Kidney epithelial cell (primary cell): ENCODE results near the gene TMEM38B. TPM values are rescaled to one million over a fixed set of nuclear protein-coding genes. Genes with fewer than 3 reads are reported as not detected.

Experiments used
- DNase-seq: peaks from one replicate; pipeline ENCODE4 v3.0.0-alpha.2; 2010; ENCODE audit warnings: low read depth
- H3K27me3 ChIP-seq: 2 replicates; pipeline ENCODE4 v1.6.0; 2011; ENCODE audit warnings: low read length; ENCODE audit not compliant: control insufficient read depth, insufficient read depth
- H3K36me3 ChIP-seq: 2 replicates; pipeline ENCODE4 v1.5.1; 2011; ENCODE audit warnings: low read length; ENCODE audit not compliant: control insufficient read depth, insufficient read depth
- H3K4me3 ChIP-seq: 2 replicates; pipeline ENCODE4 v1.5.1; 2011; ENCODE audit warnings: low read depth, mild to moderate bottlenecking, control low read depth, low read length
- total RNA-seq: library from RNA; depleted of rRNA; stranded (reverse); fragments of >200 nt; gene quantifications from 2 replicates; pipeline ENCODE4 v1.2.3, GENCODE V29; 2015
- TF ChIP-seq, protein P1 (sequence below): IDR thresholded peaks from 2 replicates; pipeline ENCODE4 v1.5.1; 2011; ENCODE audit warnings: mild to moderate bottlenecking, moderate library complexity, low read length, control low read depth, inconsistent platforms; ENCODE audit not compliant: insufficient read depth, poor library complexity, severe bottlenecking

The TMEM38B gene
- total RNA-seq, 1 donor from 2014 or later: 12.0 TPM

DNA sequence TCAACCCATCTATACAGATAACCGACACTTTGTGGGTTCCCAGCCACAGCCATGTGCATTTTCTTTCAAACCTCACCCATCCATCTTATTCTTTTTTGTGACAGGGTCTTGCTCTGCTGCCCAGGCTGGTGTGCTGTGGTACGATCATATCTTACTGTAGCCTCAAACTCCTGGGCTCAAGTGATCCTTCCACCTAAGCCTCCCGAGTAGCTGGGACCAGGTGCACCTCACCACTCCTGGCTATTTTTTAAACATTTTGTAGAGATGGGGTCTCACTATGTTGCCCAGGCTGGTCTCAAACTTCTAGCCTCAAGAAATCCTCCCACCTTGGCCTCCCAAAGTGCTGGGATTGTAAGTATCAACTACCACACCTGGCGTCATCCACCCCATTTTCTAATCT is 7.4 kb upstream of the TMEM38B start:
- TF ChIP-seq, protein P1, sequence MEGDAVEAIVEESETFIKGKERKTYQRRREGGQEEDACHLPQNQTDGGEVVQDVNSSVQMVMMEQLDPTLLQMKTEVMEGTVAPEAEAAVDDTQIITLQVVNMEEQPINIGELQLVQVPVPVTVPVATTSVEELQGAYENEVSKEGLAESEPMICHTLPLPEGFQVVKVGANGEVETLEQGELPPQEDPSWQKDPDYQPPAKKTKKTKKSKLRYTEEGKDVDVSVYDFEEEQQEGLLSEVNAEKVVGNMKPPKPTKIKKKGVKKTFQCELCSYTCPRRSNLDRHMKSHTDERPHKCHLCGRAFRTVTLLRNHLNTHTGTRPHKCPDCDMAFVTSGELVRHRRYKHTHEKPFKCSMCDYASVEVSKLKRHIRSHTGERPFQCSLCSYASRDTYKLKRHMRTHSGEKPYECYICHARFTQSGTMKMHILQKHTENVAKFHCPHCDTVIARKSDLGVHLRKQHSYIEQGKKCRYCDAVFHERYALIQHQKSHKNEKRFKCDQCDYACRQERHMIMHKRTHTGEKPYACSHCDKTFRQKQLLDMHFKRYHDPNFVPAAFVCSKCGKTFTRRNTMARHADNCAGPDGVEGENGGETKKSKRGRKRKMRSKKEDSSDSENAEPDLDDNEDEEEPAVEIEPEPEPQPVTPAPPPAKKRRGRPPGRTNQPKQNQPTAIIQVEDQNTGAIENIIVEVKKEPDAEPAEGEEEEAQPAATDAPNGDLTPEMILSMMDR: no peak
- H3K27me3 ChIP-seq: peaks cover 2% of the 10 kb centered on the region
- H3K36me3 ChIP-seq: no peaks in the 10 kb centered on the region
- H3K4me3 ChIP-seq: no peak overlapping the region
- DNase-seq: no peak

DNA sequence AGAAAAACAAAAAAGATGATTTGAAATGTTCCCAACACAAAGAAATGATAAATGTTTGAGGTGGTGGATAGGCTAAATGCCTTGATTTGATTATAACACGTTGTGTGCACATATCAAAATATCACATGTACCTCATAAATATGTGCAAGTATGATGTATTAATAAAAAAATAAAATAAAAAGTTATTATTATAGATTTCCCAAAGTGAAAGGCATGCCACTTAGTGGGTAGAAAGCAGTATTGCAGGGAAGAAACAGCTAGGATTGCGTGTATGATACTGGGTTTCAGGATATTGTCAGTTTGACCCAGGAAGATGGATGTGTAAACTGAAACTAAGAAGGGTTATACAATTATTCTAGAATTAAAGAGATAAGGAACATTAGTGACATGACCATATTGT is 3.6 kb upstream of the TMEM38B start:
- peaks cover 2% of the 10 kb centered on the region for H3K27me3 ChIP-seq
- no peaks in the 10 kb centered on the region for H3K36me3 ChIP-seq
- H3K4me3 ChIP-seq: no peak overlapping the region
- TF ChIP-seq, protein P1: peak; percentile 45
- no peak for DNase-seq

DNA sequence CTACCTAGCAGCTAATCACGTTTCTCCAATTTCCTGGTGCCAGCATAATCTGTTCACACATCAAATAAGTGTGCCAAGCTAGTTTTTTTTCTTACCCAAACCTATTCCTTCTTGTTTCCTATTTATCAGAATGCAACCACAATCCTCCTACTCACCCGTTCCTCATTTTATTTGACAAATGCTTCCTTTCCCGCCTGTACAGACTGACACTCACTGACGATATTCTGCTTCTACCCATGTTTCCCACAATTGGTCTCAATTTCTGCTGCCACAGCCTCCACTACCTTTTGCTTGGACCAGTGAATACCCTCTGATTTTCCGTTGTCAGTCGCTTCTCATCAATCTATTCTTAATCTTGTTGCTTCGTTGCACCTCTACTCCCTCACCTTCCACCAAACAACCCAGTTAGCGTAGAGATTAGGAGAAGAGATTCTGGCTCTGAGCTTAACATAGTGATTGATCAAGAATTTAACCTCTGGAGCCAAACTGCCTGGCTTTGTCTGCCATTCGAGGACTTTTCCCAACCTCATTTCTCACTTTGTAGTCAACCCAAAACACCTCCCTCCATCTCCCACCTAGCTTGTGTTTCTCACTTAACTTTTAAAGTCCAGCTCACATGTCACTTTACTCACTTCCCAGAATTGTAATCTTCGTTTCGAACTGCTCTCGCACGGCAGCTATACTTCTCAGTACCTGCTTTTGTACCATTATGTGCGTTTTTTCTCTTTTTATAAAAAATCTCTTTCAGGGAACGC is 729 bp upstream of the TMEM38B start:
- H3K36me3 ChIP-seq: no peaks in the 10 kb centered on the region
- peaks cover 2% of the 10 kb centered on the region for H3K27me3 ChIP-seq
- TF ChIP-seq, protein P1: no peak
- H3K4me3 ChIP-seq: peak overlapping the region; percentile 89
- DNase-seq: no peak

DNA sequence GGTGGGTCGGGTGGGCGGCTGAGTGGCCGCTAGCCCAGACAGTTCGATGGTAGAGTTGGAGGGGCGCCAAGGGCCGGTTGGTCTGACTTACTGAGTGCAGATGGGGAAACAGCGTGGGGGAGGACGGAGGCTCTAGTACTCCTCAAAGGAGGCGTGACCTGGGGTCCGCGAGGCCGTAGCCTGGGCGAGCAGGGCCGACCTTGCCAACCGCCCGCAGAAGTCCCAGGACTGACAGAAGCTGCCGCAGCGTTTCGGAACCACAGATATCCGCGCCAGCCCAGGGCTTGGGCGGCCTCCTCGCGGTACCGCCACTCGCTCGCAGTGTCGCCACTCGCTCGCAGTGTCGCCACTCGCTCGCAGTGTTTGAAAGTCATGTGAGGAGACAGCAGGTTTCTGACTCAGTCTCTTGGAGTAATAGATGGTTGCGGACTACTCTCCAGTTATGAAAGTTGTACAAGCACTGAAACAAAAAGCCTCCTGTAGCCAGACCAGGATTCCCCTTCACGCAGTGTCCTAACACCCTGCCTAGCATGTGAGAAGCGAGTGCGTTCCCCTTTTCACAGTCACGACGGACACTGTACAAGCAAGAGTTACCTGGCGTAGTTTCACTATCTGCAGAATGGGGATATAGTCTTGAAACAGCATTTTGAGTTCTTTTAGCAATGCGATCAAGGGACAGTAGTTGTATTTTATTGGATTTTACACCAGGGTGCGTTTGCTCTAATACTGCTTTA is 674 bp downstream of the TMEM38B start:
- Histone ChIP-seq H3K36me3 (no peaks in the 10 kb centered on the region), H3K4me3 (peak overlapping the region; percentile 89), H3K27me3 (no peaks in the 10 kb centered on the region)
- TF ChIP-seq, protein P1: no peak
- no peak for DNase-seq

- DNase-seq: no peak
- H3K27me3 ChIP-seq: no peaks in the 10 kb centered on the region
- H3K36me3 ChIP-seq: no peaks in the 10 kb centered on the region
- no peak overlapping the region for H3K4me3 ChIP-seq
- TF ChIP-seq, protein P1: no peak
These were observed 2.0 kb downstream of the TMEM38B start for GRCh38 chr9:105696219-105696793.
